Thymus (tissue), 2 donors: ENCODE measurements around the gene VPS9D1. TPM values are rescaled to one million over a fixed set of nuclear protein-coding genes. Genes with fewer than 3 reads are reported as not detected.

ENCODE experiments used
- polyA plus RNA-seq: library from polyadenylated mRNA; stranded (reverse); fragments of 200-250 nt; gene quantifications from one replicate; pipeline ENCODE4 v1.2.3, GENCODE V29; 2013
- total RNA-seq: library from RNA; stranded (reverse); fragments of 120-200 nt; gene quantifications from one replicate; pipeline ENCODE4 v1.2.4, GENCODE V29; 2013
- donor health status: healthy.

Gene VPS9D1
- total and polyA plus RNA-seq, 2 donors = 2.1 to 25.1 TPM

Other genes starting within 250 kb of the VPS9D1 start
- gene ANKRD11, start 230.3 kb downstream of the VPS9D1 start, total RNA-seq = 24.8 TPM
- gene ANKRD11, start 230.3 kb downstream of the VPS9D1 start, polyA plus RNA-seq = 79.5 TPM
- gene SPG7, start 212.5 kb downstream of the VPS9D1 start, total RNA-seq = 51.9 TPM
- gene SPG7, start 212.5 kb downstream of the VPS9D1 start, polyA plus RNA-seq = 164 TPM
- 4,686 TPM for gene RPL13, start 160.2 kb downstream of the VPS9D1 start, total RNA-seq
- 5,597 TPM for gene RPL13, start 160.2 kb downstream of the VPS9D1 start, polyA plus RNA-seq
- 12.8 TPM for gene CPNE7, start 145.1 kb downstream of the VPS9D1 start, total RNA-seq
- gene CPNE7, start 145.1 kb downstream of the VPS9D1 start, polyA plus RNA-seq = 9.6 TPM
- 1.7 TPM for gene DPEP1, start 107.3 kb downstream of the VPS9D1 start, total RNA-seq
- gene DPEP1, start 107.3 kb downstream of the VPS9D1 start, polyA plus RNA-seq = 2.9 TPM
- 40.8 TPM for gene CHMP1A, start 63.2 kb downstream of the VPS9D1 start, total RNA-seq
- 70.8 TPM for gene CHMP1A, start 63.2 kb downstream of the VPS9D1 start, polyA plus RNA-seq
- gene SPATA33, start 63.1 kb downstream of the VPS9D1 start, total RNA-seq = 4.7 TPM
- gene SPATA33, start 63.1 kb downstream of the VPS9D1 start, polyA plus RNA-seq = 8.1 TPM
- 38.3 TPM for gene CDK10, start 34.2 kb downstream of the VPS9D1 start, total RNA-seq
- 124 TPM for gene CDK10, start 34.2 kb downstream of the VPS9D1 start, polyA plus RNA-seq
- gene SPATA2L, start 19.2 kb downstream of the VPS9D1 start, total RNA-seq = 6.8 TPM
- gene SPATA2L, start 19.2 kb downstream of the VPS9D1 start, polyA plus RNA-seq = 9.1 TPM
- 35.6 TPM for gene ZNF276, start 639 bp upstream of the VPS9D1 start, total RNA-seq
- 55.0 TPM for gene ZNF276, start 639 bp upstream of the VPS9D1 start, polyA plus RNA-seq
- 14.1 TPM for gene FANCA, start 95.7 kb upstream of the VPS9D1 start, total RNA-seq
- 11.1 TPM for gene FANCA, start 95.7 kb upstream of the VPS9D1 start, polyA plus RNA-seq
- gene SPIRE2, start 107.6 kb upstream of the VPS9D1 start, total RNA-seq = 1.6 TPM
- 3.7 TPM for gene SPIRE2, start 107.6 kb upstream of the VPS9D1 start, polyA plus RNA-seq
- gene TCF25, start 152.7 kb upstream of the VPS9D1 start, total RNA-seq = 104 TPM
- 200 TPM for gene TCF25, start 152.7 kb upstream of the VPS9D1 start, polyA plus RNA-seq
- gene MC1R, start 198.0 kb upstream of the VPS9D1 start, total RNA-seq = 0.99 TPM
- 20.4 TPM for gene MC1R, start 198.0 kb upstream of the VPS9D1 start, polyA plus RNA-seq
- 3.4 TPM for gene TUBB3, start 202.4 kb upstream of the VPS9D1 start, total RNA-seq
- gene TUBB3, start 202.4 kb upstream of the VPS9D1 start, polyA plus RNA-seq = 10.6 TPM
- gene DEF8, start 227.9 kb upstream of the VPS9D1 start, total RNA-seq = 20.8 TPM
- 37.8 TPM for gene DEF8, start 227.9 kb upstream of the VPS9D1 start, polyA plus RNA-seq